B cell (primary cell): Measurements from ENCODE around the gene ARL17B. TPM values are rescaled to one million over a fixed set of nuclear protein-coding genes. Genes with fewer than 3 reads are reported as not detected.
"Not testable (repeated sequence)": the region's sequence is repeated elsewhere in the genome, so short reads cannot be mapped to it uniquely, and the experiment has no call there.

Experiments
- ATAC-seq: fragments of 200-7000 bp; cut with Tn5 transposase; one replicate; pipeline ENCODE4 v1.10.0; 2021; ENCODE audit warnings: low read depth, mild to moderate bottlenecking, moderate number of reproducible peaks, moderate library complexity
- CTCF ChIA-PET: fragments of 350-600 bp; sonication (Branson Sonifier 250); formaldehyde crosslinking; loops from one replicate; lab custom pipeline; 2021; ENCODE audit warnings: antibody characterized with exemption, inconsistent platforms; lab: Charles Lee
- POLR2A ChIA-PET: fragments of 350-600 bp; sonication (Branson Sonifier 250); formaldehyde crosslinking; loops from one replicate; lab custom pipeline; 2021; ENCODE audit warnings: antibody characterized with exemption; lab: Charles Lee
- DNase-seq: peaks from one replicate; pipeline ENCODE4 v3.0.0; 2013
- H2AFZ ChIP-seq: 2 replicates; pipeline ENCODE4 v1.6.1; 2012; ENCODE audit warnings: mild to moderate bottlenecking, low read depth, low read length; ENCODE audit not compliant: insufficient read depth, poor library complexity, severe bottlenecking
- H3K27ac ChIP-seq, 2 donors: 1 replicate in 1 of 2; 2 replicates in 1 of 2; pipeline ENCODE4 v1.5.1; 2012 to 2013; ENCODE audit warnings: low read length in 2 of 2, mild to moderate bottlenecking in 2 of 2, moderate library complexity in 1 of 2
- H3K27me3 ChIP-seq, 4 experiments: fragments of 200-600 bp in 1 of 4; sonication (generic) in 1 of 4; replicated peaks in 1 of 4; 1 replicate in 2 of 4; 2 replicates in 2 of 4; pipeline versions ENCODE4 v1.6.1 to v1.7.0; 2013 to 2016; ENCODE audit warnings: low read length in 3 of 4, mild to moderate bottlenecking in 2 of 4, mixed read lengths in 1 of 4, moderate library complexity in 1 of 4; ENCODE audit not compliant: insufficient read depth in 4 of 4, control insufficient read depth in 3 of 4; ENCODE audit errors: control extremely low read depth in 1 of 4
- H3K36me3 ChIP-seq, 2 experiments: replicated peaks in 1 of 2; 1 replicate in 1 of 2; 2 replicates in 1 of 2; pipeline versions ENCODE4 v1.6.1 to v1.7.1; 2013; ENCODE audit warnings: low read length in 1 of 2; ENCODE audit not compliant: insufficient read depth in 2 of 2, control insufficient read depth in 1 of 2; ENCODE audit errors: control extremely low read depth in 1 of 2, extremely low read depth in 1 of 2
- H3K4me1 ChIP-seq, 2 donors: fragments of 200-600 bp in 1 of 2; sonication (generic) in 1 of 2; 1 replicate in 1 of 2; 2 replicates in 1 of 2; pipeline versions ENCODE4 v1.5.1 to v1.6.1; 2013 to 2017; ENCODE audit warnings: low read length in 2 of 2; ENCODE audit not compliant: control insufficient read depth in 2 of 2, insufficient read depth in 2 of 2
- H3K4me2 ChIP-seq: replicated peaks from 2 replicates; pipeline ENCODE3; 2012; ENCODE audit warnings: mild to moderate bottlenecking, low read depth, low read length; ENCODE audit not compliant: poor library complexity, severe bottlenecking
- H3K4me3 ChIP-seq, 5 experiments: fragments of 200-600 bp in 1 of 5; sonication (generic) in 1 of 5; 1 replicate in 3 of 5; 2 replicates in 2 of 5; pipeline versions ENCODE4 v1.5.1 to v1.7.0; 2011 to 2016; ENCODE audit warnings: low read length in 4 of 5, mild to moderate bottlenecking in 4 of 5, low read depth in 2 of 5, control low read depth in 1 of 5, moderate library complexity in 1 of 5; ENCODE audit not compliant: insufficient read depth in 1 of 5; ENCODE audit errors: control extremely low read depth in 1 of 5, extremely low read depth in 1 of 5
- H3K79me2 ChIP-seq: fragments of 200-600 bp; sonication (generic); one replicate; pipeline ENCODE4 v1.6.0; 2016; ENCODE audit warnings: low read length; ENCODE audit not compliant: control insufficient read depth, insufficient read depth
- H3K9ac ChIP-seq: fragments of 200-600 bp; sonication (generic); 2 replicates; pipeline ENCODE4 v1.6.1; 2017; ENCODE audit warnings: mild to moderate bottlenecking, low read length, moderate library complexity
- H3K9me3 ChIP-seq, 3 donors: one replicate each; pipeline versions ENCODE4 v1.6.1 to v1.7.1; 2013; ENCODE audit warnings: low read length in 2 of 3; ENCODE audit not compliant: control insufficient read depth in 2 of 3, insufficient read depth in 1 of 3; ENCODE audit errors: control extremely low read depth in 1 of 3
- H4K20me1 ChIP-seq: 2 replicates; pipeline ENCODE4 v1.6.0; 2012; ENCODE audit warnings: mild to moderate bottlenecking, low read length; ENCODE audit not compliant: insufficient read depth, control insufficient read depth, poor library complexity, severe bottlenecking
- H3K27ac Mint-ChIP-seq: one replicate; pipeline ENCODE4 v1.8.0; 2021; ENCODE audit warnings: mixed read lengths
- H3K27me3 Mint-ChIP-seq: one replicate; pipeline ENCODE4 v1.8.0; 2021; ENCODE audit warnings: mixed read lengths
- H3K4me1 Mint-ChIP-seq: one replicate; pipeline ENCODE4 v1.8.0; 2021; ENCODE audit warnings: mixed read lengths
- H3K4me3 Mint-ChIP-seq: one replicate; pipeline ENCODE4 v1.8.0; 2021; ENCODE audit warnings: mixed read lengths
- H3K9me3 Mint-ChIP-seq: one replicate; pipeline ENCODE4 v1.8.0; 2022; ENCODE audit warnings: mixed read lengths; ENCODE audit not compliant: insufficient read depth
- CTCF ChIP-seq: fragments of 200-600 bp; IDR thresholded peaks from one replicate; pipeline ENCODE4 v1.8.0; 2022; ENCODE audit warnings: antibody characterized with exemption, mild to moderate bottlenecking
- WGBS: methylation state at CpG from one replicate; pipeline ENCODE4 v1.1.5; 2013; ENCODE audit warnings: missing lambda C conversion rate; ENCODE audit not compliant: insufficient coverage; 5-methylcytosine and 5-hydroxymethylcytosine counted together
- intact Hi-C: fragments of 100-400 bp; cut with micrococcal nuclease; formaldehyde crosslinking; loops from one replicate; pipeline ENCODE4 v1.10.0; 2022
- polyA plus RNA-seq: library from polyadenylated mRNA; depleted of rRNA; stranded (reverse); fragments of >200 nt; gene quantifications from 2 replicates; pipeline ENCODE4 v1.2.3, GENCODE V29; 2012
- total RNA-seq, 2 donors: library from RNA; stranded (reverse); fragments of 120-200 nt in 1 of 2; gene quantifications; 1 replicate in 1 of 2; 2 replicates in 1 of 2; pipeline versions ENCODE4 v1.2.3 to v1.2.4, GENCODE V29; 2013 to 2022

Gene ARL17B
- total and polyA plus RNA-seq, 2 donors (not counting 1 experiment from before 2014, with no cell fraction given): 6.8 to 33.4 TPM

- Histone ChIP-seq H3K4me1 (peaks cover 15 to 20% of the 10 kb centered on the region in 2 donors), H2AFZ (peak overlapping the region; percentile 58)
- H3K9ac ChIP-seq, H3K27me3 Mint-ChIP-seq, H3K79me2 ChIP-seq, POLR2A ChIA-PET, H3K27ac ChIP-seq, H3K9me3 ChIP-seq, H3K9me3 Mint-ChIP-seq, intact Hi-C loops, H4K20me1 ChIP-seq, H3K4me3 ChIP-seq, H3K4me2 ChIP-seq, H3K36me3 ChIP-seq, H3K27me3 ChIP-seq: not testable (repeated sequence)
- Mint-ChIP-seq H3K4me1 (peaks cover 27% of the 10 kb centered on the region), H3K4me3 (peak overlapping the region; percentile 0), H3K27ac (peak overlapping the region; percentile 2)
- CTCF ChIA-PET: interaction anchor here (0.6 to 2.2 kb wide), 9 partner anchors 15 to 707 kb away, joined by 3 to 11 read pairs (median 4); no protein-coding TSS in a partner anchor
- TF ChIP-seq CTCF: peak; percentile 93
- 0% methylated on average over 3 of the region's 3 CpGs for WGBS
- ATAC-seq (peak; percentile 68), DNase-seq (peak; percentile 82)
Measured at GRCh38 chr17:46286764-46287221, 74.8 kb downstream of the ARL17B start.

DNA sequence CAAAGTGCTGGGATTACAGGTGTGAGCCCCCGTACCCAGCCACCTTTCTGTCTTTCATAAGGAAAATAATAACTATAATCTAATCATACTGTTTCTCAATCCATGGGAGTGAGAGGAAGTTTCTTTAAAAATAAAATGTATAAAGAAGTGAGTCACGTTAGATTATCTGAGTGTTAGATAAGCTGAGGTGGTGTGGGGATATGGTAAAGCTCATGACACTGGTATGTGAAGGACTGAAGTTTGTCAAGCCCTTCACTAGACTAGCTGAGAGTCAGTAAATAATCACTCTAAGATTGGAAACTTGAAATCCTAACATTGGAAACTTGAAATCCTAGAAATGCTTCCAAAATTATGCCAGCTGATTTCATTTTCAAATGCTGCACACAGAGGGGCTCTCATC lies 76.1 kb downstream of the ARL17B start:
- DNase-seq, H2AFZ ChIP-seq, H3K27me3 Mint-ChIP-seq, H3K4me3 ChIP-seq, H3K79me2 ChIP-seq, H4K20me1 ChIP-seq, CTCF ChIA-PET, ATAC-seq, H3K27ac ChIP-seq, H3K4me2 ChIP-seq, intact Hi-C loops, H3K36me3 ChIP-seq, H3K9ac ChIP-seq, H3K9me3 ChIP-seq, H3K9me3 Mint-ChIP-seq, H3K4me3 Mint-ChIP-seq, H3K27me3 ChIP-seq, H3K27ac Mint-ChIP-seq: not testable (repeated sequence)
- H3K4me1 Mint-ChIP-seq: peaks cover 14% of the 10 kb centered on the region
- no CpG with 5 or more reads among the region's 2 CpGs for WGBS
- H3K4me1 ChIP-seq: peaks cover 7 to 10% of the 10 kb centered on the region in 2 donors
- POLR2A ChIA-PET: interaction anchor here (0.7 kb wide), 1 partner anchor 1412 kb away, joined by 3 read pairs; no protein-coding TSS in a partner anchor

- ATAC-seq, H3K27ac Mint-ChIP-seq, H3K4me1 ChIP-seq, H2AFZ ChIP-seq, H3K9me3 Mint-ChIP-seq, POLR2A ChIA-PET, H3K27ac ChIP-seq, H4K20me1 ChIP-seq, DNase-seq, H3K27me3 ChIP-seq, H3K9ac ChIP-seq, H3K4me2 ChIP-seq, H3K79me2 ChIP-seq, H3K9me3 ChIP-seq, CTCF ChIA-PET, H3K4me3 Mint-ChIP-seq, H3K36me3 ChIP-seq, H3K4me3 ChIP-seq, intact Hi-C loops, H3K27me3 Mint-ChIP-seq: not testable (repeated sequence)
- H3K4me1 Mint-ChIP-seq: peaks cover 11% of the 10 kb centered on the region
- no CpG with 5 or more reads among the region's 1 CpG for WGBS
Measured at GRCh38 chr17:46284467-46284866, 77.1 kb downstream of the ARL17B start.
